K562 (cell line): Measurements from ENCODE around the gene EDN2. TPM values are rescaled to one million over a fixed set of nuclear protein-coding genes. Genes with fewer than 3 reads are reported as not detected.
A peak's percentile ranks its signal among the peaks of the same experiment; 100 is the strongest.

Experiments
- FIP1L1 ChIP-seq: fragments of 200-400 bp; formaldehyde crosslinking; IDR thresholded peaks from 2 replicates; pipeline ENCODE4 v1.6.1; 2018; ENCODE audit warnings: mild to moderate bottlenecking, low read depth, low read length; ENCODE audit not compliant: poor library complexity, severe bottlenecking
- HDAC6 ChIP-seq: IDR thresholded peaks from 2 replicates; pipeline ENCODE4 v1.6.1; 2012; ENCODE audit warnings: low read depth, mild to moderate bottlenecking, control low read depth, inconsistent platforms, low read length, moderate library complexity
- MEIS2 ChIP-seq: fragments of 450-650 bp; IDR thresholded peaks from 2 replicates; pipeline ENCODE4 v1.6.1; 2014; ENCODE audit warnings: mild to moderate bottlenecking; ENCODE audit not compliant: partially characterized antibody
- RBM14 ChIP-seq: fragments of 200-400 bp; formaldehyde crosslinking; IDR thresholded peaks from 2 replicates; pipeline ENCODE4 v1.6.1; 2018; ENCODE audit warnings: low read depth, mild to moderate bottlenecking, low read length, moderate library complexity, borderline replicate concordance; ENCODE audit not compliant: insufficient read depth
- SRSF3 ChIP-seq: fragments of 200-400 bp; formaldehyde crosslinking; IDR thresholded peaks from 2 replicates; pipeline ENCODE4 v1.6.1; 2016; ENCODE audit warnings: mild to moderate bottlenecking, low read length, moderate library complexity; ENCODE audit not compliant: insufficient read depth
- ZBTB17 ChIP-seq: fragments of 450-650 bp; formaldehyde crosslinking; IDR thresholded peaks from 2 replicates; pipeline ENCODE4 v1.4.0; 2020; ENCODE audit warnings: mild to moderate bottlenecking
- ZBTB40 ChIP-seq, 2 experiments: fragments of 450-650 bp in 1 of 2; sonication (generic) in 1 of 2; formaldehyde crosslinking in 1 of 2; IDR thresholded peaks; 2 replicates each; pipeline versions ENCODE4 v1.7.1 to v1.9.0; 2016 to 2022; ENCODE audit warnings: inconsistent platforms in 1 of 2, mild to moderate bottlenecking in 1 of 2, missing genetic modification reagents in 1 of 2
- ZBTB49 ChIP-seq: sonication (generic); formaldehyde crosslinking; IDR thresholded peaks from 2 replicates; pipeline ENCODE4 v1.8.0; 2022; ENCODE audit warnings: missing genetic modification reagents, mild to moderate bottlenecking, borderline replicate concordance
- ZNF316 ChIP-seq: fragments of 450-650 bp; IDR thresholded peaks from 2 replicates; pipeline ENCODE4 v1.6.1; 2016
- polyA plus RNA-seq, 8 experiments: library from polyadenylated mRNA; depleted of rRNA in 4 of 8; stranded (reverse) in 5 of 8; unstranded in 3 of 8; fragments of >200 nt; fragmentation: Nextera tagmentation in 2 of 8; fragmentation: Illumina TruSeq in 1 of 8; extraction: Ambion mirVana in 2 of 8; extraction: Trizol in 1 of 8; gene quantifications; 2 replicates each; pipeline versions ENCODE4 v1.2.1 to v1.2.3, GENCODE V29; 2011 to 2014; ENCODE audit warnings: inconsistent platforms in 1 of 8, missing spikeins in 1 of 8
- total RNA-seq, 7 experiments: library from RNA; depleted of rRNA in 6 of 7; stranded (reverse); fragments of >200 nt in 6 of 7; fragmentation: Illumina TruSeq in 2 of 7; extraction: Trizol in 2 of 7; gene quantifications; 2 replicates each; pipeline versions ENCODE4 v1.2.1 to v1.2.3, GENCODE V29; 2011 to 2021; ENCODE audit warnings: low replicate concordance in 1 of 7
- TF ChIP-seq, protein P1 (sequence below): fragments of 450-650 bp; formaldehyde crosslinking; IDR thresholded peaks from 2 replicates; pipeline ENCODE4 v1.4.0; 2022; ENCODE audit warnings: mild to moderate bottlenecking, moderate library complexity
- TF ChIP-seq, protein P2 (sequence below): fragments of 250-450 bp; sonication (Bioruptor Pico); IDR thresholded peaks from 2 replicates; pipeline ENCODE4 v1.8.0; 2022; ENCODE audit warnings: inconsistent platforms

Gene EDN2
- total and polyA plus RNA-seq, 9 of the 15 experiments (the other 6 are each of a cell fraction or from before 2014, with no cell fraction given), result not detected

DNA sequence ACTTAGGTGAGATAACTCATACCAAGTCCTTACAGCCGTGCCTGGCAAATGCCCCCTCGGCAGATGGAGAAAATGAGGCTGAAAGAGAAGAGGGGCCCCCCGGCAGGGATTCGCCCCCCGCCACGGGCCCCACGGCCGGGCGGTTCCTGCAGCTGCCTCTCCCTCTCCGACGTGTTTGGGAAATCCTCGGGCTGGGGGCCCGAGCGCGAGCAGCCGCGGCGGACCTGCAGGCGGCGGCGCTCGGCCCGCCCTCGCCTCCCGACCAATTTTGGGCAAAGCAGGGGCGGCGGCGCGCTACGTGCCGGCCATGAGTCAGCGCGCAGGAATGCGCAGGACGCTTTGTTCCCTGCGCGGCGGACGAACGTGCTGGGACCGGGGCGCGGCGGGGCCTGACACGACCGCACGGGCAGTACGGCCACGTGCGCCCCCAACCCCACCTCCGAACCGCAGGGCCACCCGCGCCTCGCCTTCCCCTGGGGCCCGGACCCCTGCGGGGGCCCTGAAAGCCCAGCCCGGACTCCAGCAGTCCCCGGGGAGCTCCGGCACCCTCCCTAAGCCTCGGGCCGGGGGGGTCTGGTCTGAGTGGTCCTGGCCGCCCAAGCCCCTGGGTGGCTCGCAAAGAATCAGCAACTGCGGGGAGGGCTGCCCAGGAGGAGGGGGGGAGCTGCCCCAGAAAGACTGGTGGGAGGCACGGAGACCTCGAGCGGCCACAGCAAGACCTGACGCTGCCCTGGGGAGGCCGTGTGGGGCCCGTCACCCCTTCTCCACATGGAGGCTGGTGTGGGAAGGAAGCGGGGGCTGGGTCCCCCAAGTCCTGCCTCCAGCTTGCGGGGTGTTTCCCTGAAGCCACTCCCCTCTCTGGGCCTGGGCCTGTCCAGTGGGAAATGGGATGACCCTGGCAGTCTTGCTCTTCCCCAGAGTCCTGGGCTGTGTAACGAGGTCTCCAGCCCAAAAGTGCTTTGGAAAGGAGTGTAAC is 11.9 kb upstream of the EDN2 start (continued):
- TF ChIP-seq ZBTB40 (IDR thresholded peaks at IDR 0.05) (no peak), ZBTB40 (CRISPR knock-in tag; IDR thresholded peaks at IDR 0.05) (no peak), FIP1L1 (peak; percentile 66), ZNF316 (no peak), SRSF3 (no peak), RBM14 (no peak), ZBTB49 (CRISPR knock-in tag) (no peak), HDAC6 (no peak), ZBTB17 (CRISPR knock-in tag) (no peak; the same call in 1 of the 2 replicates), MEIS2 (peak; percentile 38)
- TF ChIP-seq, protein P1, sequence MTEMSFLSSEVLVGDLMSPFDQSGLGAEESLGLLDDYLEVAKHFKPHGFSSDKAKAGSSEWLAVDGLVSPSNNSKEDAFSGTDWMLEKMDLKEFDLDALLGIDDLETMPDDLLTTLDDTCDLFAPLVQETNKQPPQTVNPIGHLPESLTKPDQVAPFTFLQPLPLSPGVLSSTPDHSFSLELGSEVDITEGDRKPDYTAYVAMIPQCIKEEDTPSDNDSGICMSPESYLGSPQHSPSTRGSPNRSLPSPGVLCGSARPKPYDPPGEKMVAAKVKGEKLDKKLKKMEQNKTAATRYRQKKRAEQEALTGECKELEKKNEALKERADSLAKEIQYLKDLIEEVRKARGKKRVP (CRISPR knock-in tag), result no peak
- TF ChIP-seq, protein P2, sequence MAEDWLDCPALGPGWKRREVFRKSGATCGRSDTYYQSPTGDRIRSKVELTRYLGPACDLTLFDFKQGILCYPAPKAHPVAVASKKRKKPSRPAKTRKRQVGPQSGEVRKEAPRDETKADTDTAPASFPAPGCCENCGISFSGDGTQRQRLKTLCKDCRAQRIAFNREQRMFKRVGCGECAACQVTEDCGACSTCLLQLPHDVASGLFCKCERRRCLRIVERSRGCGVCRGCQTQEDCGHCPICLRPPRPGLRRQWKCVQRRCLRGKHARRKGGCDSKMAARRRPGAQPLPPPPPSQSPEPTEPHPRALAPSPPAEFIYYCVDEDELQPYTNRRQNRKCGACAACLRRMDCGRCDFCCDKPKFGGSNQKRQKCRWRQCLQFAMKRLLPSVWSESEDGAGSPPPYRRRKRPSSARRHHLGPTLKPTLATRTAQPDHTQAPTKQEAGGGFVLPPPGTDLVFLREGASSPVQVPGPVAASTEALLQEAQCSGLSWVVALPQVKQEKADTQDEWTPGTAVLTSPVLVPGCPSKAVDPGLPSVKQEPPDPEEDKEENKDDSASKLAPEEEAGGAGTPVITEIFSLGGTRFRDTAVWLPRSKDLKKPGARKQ (CRISPR knock-in tag), result no peak
